Measurements from ENCODE around the gene SERPINB6.
"Not testable (repeated sequence)": the region's sequence is repeated elsewhere in the genome, so short reads cannot be mapped to it uniquely, and the experiment has no call there.

Gene SERPINB6

DNA sequence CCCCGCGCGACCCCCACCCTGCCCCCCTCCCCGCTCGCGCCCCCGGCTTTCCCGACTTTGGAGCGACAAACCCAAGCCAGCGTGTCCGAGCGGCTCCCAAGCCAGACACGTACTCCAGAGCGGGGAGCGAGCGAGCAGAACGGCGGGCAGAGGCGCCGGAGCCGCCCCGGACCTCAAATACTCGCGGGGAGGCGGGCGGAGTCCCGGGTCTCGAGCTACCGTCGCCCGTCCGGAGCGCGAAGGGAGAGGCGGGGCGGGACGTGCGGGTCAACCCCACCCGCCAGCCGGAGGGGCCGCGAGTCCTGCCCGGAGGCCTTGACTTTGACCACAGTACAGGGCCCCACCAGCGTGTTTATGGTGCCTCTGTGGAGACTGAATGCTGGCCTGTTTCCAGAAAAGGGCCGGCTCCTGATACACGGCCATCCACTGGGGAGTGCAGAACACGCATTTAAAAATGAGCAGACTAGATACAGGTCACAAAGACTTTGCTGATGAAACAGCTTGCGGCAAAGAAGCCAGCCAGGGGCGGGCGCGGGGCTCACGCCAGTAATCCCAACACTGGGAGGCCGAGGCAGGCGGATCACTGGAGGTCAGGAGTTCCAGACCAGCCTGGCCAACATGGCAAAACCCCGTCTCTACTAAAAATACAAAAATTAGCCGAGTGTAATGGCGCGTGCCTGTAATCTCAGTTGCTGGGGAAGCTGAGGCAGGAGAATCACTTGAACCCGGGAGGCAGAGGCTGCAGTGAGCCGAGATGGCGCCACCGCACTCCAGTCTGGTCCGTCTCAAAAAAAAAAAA, at the start of gene SERPINB6:
Gene SERPINB6, minus strand, starts transcription at position 148 of the 799 bp plus-strand sequence. CDS start 12,235 bp downstream, outside the sequence.
- peak; percentile 26 for DNase-seq

DNA sequence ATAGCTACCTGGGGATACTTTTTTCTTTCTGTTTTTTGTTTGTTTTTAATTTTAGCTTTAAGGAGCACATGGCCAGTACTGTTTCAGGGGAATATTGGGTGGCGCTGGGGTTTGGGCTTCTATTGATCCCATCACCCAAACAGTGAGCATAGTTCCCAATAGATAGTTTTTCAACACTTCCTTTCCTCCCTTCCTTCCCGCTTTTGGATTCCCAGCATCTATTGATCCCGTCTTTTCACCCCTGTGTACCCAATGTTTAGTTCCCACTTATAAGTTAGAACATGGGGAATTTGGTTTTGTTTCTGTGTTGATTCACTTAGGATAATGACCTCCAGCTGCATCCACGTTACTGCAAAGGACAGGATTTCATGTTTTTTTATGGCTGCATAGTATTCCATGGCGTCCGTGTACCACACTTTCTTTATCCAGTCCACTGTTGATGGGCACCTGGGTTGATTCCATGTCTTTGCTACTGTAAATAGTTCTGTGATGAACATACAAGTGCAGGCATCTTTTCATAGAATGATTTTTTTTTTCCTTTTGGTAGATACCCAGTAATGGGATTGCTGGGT, 48.5 kb upstream of the SERPINB6 start:
- no peak for DNase-seq

DNA sequence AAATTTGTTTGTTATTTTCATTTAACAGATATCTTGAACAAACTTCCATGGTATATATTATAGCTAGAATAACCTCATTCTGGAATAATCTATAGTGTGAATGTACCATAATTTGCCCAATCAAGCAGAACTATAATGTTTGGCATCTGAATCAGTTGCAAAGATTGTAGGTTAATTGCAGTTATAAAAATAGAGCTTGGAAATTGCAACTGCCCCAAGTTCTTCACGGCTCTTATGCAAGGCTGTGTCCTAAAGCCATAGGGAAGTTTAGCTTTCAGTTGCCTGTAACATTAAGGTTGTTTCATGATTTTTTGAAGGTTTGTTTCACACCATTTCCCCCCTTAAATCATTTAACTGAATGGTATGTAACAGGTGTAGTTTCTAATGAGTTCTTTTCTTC, 47.7 kb upstream of the SERPINB6 start:
- DNase-seq, result no peak

DNA sequence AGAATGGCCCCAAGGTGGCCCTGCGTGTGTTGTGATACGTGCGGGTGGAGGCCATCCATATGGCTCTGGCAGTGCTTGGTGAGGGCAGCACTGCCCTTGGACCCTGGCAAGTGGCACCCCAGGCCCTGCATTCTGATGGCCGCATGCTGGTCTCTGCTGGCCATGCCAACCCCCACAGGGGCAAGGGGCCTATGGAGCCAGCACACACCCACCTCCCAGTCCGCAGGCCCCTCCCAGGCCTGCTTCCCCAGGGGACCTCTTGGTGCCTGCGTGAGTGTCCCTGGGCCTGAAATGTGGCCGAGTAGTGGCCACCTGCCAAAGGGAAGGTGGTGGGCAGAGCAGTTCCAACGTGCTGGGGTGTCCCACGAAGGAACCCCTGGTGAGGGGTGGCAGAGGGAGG, 45.9 kb upstream of the SERPINB6 start:
- DNase-seq, result no peak

DNA sequence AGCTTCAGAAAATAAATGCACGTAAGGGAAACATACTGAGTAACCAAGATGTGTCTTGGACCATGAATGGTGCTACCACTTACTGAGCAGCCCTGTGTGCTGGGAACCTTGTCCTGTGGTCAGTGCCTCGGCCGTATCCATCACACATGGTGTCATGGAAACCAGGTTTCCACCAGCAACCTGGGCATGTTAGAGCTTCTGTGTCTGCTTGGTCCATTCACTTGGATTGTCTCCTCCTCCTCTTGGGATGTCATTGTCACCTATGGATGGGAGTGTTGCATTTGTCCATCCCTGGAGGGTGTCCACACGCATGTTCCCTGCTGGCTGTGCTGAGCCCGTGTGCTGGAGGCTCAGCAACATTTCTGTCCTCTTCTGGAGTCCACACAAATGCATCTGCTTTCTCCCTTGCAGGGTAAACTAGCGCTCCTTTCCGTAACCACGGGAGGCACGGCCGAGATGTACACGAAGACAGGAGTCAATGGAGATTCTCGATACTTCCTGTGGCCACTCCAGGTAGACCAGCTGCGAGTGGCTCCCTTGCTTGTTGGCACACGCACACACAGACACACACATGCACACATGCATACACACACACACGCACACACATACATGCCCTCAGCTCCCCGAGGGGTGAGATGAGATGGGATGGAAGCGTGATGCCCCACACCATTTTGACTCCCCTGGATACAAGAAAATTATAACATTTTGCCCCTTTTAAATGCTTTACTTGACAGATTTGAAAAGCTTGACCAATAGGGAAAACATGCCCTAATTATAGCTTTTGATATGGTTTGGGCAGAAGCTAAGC, 45.3 kb upstream of the SERPINB6 start:
- DNase-seq, result no peak

DNA sequence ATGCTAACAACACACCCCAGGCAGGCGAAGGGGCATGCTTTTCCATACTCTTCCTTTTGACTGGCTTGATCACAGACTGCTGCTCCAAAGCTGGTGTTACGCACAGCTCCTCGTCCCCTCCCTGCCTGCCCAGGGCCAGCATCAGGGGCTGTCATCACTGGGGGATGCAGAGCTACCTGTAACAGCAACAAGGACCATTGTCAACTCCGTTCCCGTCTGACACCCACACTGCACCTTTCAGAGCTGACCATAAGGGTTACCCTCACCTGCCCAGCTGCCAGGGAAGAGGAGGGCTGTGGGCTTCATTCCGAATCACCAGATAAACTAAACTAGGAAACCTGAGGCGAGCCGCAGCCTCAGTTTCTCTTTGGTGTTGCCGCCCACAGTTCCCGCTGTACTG, 43.8 kb upstream of the SERPINB6 start:
- no peak for DNase-seq

DNA sequence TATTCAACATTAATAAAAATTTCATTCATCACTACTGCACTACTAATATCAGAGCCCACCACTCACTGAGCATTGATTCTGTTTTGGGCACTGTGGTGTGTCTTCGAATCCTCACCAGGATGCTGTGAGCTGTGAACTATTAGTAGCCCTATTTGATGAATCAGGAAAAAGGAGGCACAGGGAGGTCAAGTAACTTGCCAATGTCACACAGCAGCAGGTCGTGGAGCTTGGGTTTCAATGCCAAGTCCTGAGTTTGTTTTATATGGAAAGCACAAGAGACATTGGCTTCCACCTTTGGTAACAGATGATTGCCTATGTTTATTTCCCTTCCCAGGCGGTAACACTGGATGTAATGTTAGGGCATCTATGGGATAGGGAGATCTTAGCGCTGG, 43.3 kb upstream of the SERPINB6 start:
- DNase-seq, result no peak

DNA sequence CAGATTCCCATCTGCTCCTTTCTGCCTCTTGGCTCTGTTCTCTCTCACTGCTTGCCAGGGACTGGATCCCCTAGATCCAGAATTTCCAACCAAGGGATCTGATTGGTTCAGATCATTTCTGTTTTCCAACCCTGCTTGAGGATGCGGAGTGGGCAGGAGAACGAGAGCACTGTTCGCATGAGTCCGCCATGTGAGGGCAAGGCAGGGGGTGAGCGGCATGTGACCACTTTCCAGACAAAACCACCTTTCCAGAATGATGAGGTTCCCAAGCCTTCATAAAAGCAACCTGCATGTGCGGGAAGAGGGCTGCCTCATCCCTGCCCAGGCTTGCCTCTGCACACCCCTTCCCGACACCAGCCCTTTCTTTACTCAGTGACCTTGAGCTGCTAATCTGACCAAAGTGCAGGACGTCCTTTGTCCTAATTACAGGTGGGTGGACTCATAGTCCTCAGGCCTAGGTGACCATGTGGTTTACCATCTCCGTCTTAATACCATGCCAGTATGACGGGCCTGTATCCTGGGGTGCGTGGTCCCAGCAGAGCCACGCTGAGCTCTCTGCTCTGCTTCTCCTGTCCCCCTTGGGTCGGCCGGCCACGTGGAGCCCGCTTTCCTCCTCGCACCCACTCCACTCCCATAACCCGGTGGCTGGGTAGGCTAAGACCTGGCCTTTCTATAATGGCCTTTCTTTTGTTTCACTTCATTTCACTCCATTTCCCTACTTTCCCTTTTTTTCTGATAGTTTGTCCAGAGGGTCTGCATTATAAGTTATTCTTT, 42.7 kb upstream of the SERPINB6 start:
- DNase-seq, result no peak

DNA sequence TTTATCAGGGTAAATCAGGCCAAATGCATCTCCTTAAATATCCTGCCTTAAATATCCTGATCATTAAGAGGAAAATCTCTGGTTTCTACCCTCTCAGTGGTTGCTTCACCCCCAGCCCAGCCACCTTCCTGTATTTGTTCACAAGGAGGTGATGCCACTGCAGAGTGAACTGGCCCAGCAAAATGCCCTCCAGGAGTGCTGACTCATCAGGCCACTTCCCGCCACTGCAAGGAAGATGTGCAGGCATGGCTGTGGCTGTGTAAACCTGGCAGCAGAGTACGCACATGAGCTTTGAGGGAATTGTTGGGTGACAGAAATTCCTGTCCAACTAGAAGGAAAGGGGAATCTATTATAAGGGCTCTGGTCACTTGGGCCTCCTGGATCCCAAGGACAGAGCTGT, 42.1 kb upstream of the SERPINB6 start:
- peak; percentile 6 for DNase-seq

DNA sequence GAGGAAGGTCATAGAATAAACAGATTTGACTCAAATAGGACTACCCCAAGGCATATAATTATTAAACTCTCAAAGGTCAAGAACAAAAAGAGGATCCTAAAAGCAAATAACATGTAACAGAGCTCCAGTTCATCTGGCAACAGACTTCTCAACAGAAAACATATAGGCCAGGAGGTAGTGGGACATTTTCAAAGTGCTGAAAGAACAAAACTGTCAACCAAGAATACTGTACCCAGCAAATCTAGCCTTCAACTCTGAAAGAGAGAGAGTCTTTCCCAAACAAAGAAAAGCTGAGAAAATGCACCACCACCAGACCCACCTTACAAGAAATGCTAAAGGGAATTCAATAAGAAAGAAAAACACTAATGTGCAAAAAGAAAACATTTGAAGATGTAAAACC, 40.2 kb upstream of the SERPINB6 start:
- DNase-seq, result no peak

DNA sequence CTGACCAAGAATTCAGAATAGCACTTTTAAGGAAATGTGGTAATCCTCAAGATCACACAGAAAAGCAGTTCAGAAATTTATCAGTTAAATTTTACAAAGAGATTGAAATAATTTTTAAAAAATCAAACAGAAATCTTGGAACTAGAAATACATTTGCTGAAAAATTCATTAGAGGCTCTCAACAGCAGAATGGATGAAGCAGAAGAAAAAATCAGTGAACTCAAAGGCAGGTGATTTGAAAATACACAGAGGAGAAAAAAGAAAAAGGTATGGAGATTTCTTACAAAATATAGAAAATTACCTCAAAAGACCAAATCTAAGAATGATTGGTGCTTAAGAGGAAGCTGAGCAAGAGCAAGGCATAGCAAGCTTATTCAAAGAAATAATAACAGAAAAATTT, 39.8 kb upstream of the SERPINB6 start:
- DNase-seq, result no peak

DNA sequence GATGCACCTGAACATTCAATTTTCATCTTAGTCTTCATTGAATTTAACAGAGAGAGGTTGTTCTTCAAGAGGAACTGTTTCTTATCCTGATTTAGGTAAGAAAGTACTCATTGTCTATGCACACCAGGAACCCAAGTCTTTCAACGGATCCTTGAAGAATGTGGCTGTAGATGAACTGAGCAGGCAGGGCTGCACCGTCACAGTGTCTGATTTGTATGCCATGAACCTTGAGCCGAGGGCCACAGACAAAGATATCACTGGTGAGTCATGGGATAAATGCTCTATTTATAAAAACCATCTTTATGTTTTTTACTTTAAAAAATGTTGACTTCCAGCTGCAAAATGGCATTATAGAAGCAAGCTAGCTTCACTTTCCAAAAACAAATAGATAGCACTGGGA, 38.6 kb upstream of the SERPINB6 start:
- no peak for DNase-seq

DNA sequence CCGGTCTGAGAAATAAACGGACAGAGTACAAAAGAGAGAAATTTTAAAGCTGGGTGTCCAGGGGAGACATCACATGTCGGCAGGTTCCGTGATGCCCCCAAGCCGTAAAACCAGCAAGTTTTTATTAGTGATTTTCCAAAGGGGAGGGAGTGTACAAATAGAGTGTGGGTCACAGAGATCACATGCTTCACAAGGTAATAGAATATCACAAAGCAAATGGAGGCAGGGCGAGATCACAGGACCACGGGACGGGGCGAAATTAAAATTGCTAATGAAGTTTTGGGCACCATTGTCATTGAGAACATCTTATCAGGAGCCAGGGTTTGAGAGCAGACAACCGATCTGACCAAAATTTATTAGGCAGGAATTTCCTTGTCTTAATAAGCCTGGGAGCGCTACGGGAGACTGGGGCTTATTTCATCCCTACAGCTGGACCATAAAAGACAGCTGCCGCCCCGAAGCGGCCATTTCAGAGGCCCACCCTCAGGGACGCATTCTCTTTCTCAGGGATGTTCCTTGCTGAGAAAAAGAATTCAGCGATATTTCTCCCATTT, 37.4 kb upstream of the SERPINB6 start:
- not testable (repeated sequence) for DNase-seq

DNA sequence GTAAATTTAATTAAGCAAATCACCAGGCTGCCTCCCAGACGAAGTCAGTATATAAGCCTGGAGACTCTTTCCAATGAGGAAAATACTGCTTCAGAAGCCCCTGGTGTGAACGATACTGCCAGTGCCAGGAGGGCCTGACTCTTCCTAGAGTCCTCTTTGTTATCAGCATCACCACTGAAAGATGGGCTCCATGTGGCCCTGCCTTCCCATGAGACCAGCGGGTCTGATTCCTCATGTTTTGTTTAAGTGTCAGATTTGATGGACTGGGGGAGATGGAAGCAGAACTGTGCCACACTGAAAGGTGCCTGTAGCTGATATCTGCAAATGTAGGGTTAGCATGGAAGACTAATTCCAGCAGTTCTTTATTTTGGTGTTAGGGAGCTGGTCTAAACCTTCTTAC, 36.2 kb upstream of the SERPINB6 start:
- DNase-seq, result no peak

DNA sequence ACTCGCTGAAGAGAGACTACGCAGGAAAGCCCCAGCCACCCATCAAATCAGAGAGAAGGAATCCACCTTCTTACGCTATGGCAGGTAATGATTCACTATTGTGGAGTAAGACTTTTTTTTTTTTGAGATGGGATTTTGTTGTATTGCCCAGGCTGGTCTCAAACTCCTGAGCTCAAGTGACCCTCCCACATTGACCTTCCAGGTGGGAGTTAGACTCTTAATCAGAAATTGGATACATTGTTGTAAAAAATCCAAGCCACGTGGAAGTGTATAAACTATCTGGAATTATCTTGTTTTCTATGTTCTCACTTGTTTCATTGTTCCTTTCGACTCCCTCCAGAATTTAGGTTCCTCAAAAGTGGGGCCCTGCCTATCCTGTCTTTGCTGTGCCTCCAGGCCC, 35.1 kb upstream of the SERPINB6 start:
- no peak for DNase-seq

DNA sequence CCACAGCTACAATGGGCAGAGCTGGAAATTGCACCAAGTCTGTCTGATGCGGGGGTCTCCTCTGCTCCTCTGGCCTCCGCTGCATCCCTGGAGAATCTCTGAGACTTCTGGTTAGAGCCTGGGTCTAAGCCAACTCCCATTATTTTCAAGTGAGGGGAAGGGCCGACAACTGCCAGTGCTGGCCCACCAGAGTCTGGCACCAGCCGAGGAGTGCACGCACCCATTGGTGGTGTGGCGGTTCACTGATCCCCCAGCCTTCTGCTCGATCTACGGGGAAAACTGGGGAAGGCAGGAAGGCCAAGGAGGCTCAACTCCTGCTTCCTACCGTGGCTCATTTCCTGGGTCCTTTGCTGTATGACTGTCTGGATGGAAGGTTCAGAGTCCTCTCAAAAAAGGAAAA, 34.5 kb upstream of the SERPINB6 start:
- DNase-seq, result no peak

DNA sequence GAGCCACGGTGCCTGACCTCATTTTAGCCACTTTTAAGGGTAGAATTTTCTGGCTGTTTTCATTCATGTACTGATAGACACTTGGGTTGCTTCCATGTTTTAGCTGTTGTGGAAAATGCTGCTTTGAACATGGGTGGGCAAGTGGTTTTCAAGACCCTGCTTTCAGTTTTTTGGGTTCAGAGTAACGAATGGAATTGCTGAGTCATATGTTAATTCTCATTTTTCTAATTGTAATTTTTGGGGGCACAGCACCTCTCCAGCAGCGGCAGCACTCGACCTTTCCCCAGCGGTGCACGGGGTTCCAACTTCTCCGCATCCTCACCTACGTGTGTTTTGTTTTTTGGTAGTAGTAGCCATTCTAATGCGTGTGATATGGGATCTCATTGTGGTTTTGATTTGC, 33.7 kb upstream of the SERPINB6 start:
- DNase-seq, result no peak

DNA sequence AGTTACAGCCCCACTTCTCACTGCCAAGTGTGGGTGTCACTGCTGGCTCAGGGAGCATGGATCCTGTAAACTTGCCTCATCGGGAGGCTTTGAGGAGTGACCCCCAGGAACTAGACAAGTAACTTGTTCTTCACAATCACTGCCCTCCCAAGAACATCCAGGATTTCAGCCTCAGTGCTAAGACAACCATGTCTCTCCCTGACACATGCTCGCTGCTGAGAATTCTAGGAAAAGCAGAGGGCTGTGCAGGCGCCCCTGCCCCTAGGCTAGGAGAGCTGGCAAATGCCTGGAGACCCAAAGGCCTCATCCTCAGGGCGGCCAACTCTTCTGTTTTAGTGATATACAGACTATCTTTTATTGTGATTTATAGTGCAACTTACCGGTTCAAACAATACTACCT, 31.9 kb upstream of the SERPINB6 start:
- not testable (repeated sequence) for DNase-seq

DNA sequence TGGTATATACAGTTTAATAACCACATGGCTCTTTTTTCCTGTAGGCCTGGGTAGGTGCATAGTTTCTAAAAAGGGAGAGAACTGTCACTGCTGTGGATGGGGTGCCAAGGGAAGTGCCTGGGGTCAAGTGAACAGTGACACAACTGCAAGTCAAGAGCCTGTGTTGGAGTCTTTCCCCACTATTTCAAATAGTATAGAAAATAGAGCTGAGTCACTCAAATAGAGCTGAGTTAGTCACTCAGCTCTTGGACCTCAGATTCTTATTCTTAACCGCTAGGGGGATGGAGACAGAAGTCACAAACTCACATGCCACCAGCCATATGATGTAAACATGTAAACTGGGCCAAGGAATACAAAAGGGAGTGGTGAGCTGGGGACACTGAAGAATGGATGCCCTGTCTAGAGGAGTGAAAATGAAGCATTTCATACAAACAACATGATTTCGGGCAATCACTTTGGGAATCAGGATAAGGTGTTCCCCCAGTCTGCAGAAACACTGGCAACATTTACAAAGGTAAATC, 30.5 kb upstream of the SERPINB6 start:
- peak; percentile 13 for DNase-seq

DNA sequence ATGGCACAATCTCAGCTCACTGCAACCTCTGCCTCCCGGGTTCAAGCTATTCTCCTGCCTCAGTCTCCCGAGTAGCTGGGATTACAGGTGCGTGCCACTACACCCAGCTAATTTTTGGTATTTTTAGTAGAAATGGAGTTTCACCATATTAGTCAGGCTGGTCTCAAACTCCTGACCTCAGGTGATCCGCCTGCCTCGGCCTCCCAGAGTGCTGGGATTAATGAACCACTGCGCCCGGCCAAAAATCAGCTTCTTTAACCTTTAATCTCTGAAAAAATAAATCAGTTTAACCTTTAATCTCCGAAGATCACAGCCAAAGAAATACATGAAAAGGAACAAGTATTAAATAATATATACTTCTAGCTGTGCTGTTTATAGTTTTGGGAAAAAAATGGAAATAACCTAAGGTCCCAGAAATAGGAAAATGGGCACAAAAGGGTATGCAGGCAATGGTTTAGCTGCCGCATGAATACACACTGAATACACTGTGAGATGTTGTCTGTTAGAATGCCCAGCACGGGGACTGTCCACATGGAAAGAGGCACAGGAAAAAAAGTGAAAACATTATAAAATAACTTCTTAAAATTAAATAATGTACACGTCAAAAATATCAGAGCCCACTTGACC, 29.9 kb upstream of the SERPINB6 start:
- no peak for DNase-seq

DNA sequence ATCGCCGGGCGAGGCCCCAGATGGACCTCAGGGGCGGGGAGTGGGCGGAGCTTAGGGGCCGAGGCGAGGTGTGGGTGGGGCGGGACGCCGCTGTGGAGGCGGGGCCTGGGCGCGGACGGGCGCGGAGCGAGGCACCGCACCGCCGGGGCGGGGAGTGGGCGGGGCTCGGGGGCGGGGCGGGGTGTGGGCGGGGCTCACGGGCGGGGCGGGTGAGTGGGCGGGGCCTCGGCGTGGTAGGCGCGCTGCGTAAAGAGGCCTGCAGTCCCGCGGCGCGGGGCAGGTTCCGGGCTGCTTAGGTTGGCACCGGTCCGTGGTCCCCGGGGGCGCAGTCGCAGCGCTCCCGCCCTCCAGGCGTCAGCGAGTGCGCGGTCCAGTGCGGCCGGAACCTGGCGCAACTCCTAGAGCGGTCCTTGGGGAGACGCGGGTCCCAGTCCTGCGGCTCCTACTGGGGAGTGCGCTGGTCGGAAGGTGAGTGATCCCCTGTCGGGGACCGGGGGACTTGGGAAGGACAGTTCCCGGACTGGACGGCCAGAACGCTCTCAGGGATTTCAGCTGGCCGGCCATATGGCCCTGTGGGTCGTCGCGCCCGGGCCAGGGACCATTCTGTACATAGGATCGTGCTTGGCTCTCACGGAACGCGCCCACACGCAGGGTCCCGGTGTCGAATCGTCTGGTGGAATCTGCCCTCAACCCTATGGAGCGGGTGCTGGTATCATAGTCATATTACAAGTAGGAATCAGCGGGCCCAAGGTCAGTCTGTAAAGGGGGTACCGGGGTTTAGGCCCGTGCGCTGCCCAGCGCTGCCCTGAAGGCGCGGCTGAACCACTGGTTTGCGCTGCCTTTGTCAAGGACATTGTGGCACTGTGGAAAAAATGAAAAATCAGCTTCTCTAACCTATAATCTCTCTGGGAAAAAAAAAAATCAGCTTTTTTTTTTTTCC, 28.5 kb upstream of the SERPINB6 start, which contains the start of gene NQO2:
Gene NQO2, plus strand, starts transcription at position 277 of the 940 bp plus-strand sequence. CDS start 6,659 bp downstream, outside the sequence.
- DNase-seq, result peak; percentile 60
